GM12872 (cell line): ENCODE measurements around the gene KIF27.

ENCODE experiments used
- CTCF ChIP-seq: IDR thresholded peaks from 3 replicates; pipeline ENCODE4 v1.5.1; 2011; ENCODE audit warnings: low read depth, mild to moderate bottlenecking, low read length, moderate library complexity; ENCODE audit not compliant: insufficient read depth

The KIF27 gene

GRCh38 chr9:83936523-83936922 is 15.3 kb upstream of the KIF27 start:
- TF ChIP-seq CTCF, result no peak

- TF ChIP-seq CTCF, result no peak
Measured at GRCh38 chr9:83935276-83935935, 14.2 kb upstream of the KIF27 start.

DNA sequence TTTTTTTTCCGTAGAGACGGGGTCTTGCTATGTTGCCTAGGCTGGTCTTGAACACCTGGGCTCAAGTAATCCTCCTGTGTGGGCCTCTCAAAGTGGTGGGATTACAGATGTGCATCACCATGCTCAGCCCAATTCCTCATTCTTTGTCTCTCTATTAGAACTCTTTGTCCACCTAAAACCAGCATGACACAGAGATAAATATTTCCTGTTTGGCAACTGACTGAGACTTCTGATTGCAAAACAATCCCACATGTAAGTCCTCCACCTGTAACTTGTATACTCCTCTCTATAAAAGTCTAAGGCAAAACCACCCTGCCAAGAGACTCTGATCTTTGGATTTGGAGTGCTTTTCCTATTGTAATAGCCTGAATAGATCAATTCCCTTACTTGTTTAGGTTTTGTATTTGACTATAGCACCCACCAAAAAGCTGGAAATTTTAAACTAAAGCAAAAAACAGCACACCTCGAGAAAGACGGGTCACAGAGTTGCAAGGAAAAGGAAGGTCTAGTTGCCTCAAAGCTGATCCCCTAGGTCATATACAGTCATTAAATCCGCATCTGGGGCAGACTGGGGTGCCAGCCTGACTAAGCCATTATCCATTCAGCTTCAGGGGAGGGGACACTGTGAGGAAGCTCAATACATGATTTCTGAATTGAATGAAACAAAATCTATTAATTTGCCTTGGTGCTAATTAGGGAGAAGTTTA is 13.5 kb upstream of the KIF27 start:
- no peak for TF ChIP-seq CTCF

DNA sequence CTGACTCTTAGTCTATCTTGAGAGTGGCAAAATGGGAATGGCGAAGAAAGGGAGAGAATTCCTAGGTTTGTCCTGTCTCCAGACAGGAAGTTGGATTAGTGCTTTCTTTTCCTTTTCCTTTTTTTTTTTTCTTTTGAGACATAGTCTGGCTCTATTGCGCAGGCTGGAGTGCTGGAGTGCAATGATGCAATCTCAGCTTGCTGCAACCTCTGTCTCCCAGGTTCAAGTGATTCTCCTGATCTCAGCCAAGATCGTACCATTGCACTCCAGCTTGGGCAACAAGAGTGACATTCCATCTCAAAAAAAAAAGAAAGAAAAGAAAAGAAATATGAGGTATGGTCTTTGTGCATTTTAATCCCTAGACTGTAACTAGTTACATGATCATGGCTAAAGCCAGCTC is 12.6 kb upstream of the KIF27 start:
- TF ChIP-seq CTCF, result no peak

GRCh38 chr9:83932851-83933250 is 11.6 kb upstream of the KIF27 start:
- TF ChIP-seq CTCF, result no peak

DNA sequence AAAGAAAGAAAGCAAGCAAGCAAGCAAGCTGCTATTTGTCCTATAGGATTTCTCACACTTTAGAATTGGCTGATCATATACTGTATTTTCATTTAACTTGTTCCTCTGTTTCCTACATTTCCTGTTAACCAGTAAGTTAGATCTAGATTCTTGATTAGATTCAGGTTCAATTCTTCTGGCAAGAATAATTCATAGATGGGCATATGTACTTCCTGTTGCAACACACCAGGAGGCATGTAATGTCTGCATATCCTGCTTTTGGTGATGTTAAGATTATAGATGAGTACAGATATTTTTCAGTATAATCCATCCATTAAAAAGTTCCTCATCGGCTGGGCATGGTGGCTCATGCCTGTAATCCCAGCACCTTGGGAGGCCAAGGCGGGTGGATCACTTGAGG is 10.8 kb upstream of the KIF27 start:
- TF ChIP-seq CTCF, result no peak

GRCh38 chr9:83930881-83931280 is 9.6 kb upstream of the KIF27 start:
- TF ChIP-seq CTCF, result no peak
